ENCODE measurements around the gene NOVA2. TPM values are rescaled to one million over a fixed set of nuclear protein-coding genes. Genes with fewer than 3 reads are reported as not detected.

Gene NOVA2
- polyA plus RNA-seq, 1 experiment = 0.02 TPM

DNA sequence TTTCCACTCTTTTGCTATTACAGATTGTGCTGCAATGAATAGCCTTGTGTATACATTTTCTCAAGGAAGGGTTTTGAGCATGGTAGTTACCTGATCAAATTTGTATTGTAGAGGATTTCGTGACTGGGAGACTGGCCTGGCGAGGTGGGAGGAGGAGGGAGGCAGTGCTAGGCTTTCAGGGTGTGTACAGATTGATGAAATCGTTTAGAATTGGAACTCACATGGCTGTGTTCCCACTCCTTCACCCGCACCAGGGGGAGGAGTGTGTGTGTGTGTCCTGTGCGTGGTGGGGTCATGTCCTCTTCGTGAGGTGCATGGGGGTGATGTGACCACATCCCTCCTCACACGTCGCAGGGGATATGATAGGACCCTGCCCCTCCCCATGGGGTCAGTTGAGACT, 40.9 kb upstream of the NOVA2 start:
- H3K27ac ChIP-seq (ENCODE audit: low read depth, low read length) = no peak overlapping the region
- 0 out of 2 replicates have a peak overlapping the region, but pooled peaks have one; percentile 7 for H3K4me3 ChIP-seq (ENCODE audit: low read depth, low read length)
- TF ChIP-seq, protein P1, sequence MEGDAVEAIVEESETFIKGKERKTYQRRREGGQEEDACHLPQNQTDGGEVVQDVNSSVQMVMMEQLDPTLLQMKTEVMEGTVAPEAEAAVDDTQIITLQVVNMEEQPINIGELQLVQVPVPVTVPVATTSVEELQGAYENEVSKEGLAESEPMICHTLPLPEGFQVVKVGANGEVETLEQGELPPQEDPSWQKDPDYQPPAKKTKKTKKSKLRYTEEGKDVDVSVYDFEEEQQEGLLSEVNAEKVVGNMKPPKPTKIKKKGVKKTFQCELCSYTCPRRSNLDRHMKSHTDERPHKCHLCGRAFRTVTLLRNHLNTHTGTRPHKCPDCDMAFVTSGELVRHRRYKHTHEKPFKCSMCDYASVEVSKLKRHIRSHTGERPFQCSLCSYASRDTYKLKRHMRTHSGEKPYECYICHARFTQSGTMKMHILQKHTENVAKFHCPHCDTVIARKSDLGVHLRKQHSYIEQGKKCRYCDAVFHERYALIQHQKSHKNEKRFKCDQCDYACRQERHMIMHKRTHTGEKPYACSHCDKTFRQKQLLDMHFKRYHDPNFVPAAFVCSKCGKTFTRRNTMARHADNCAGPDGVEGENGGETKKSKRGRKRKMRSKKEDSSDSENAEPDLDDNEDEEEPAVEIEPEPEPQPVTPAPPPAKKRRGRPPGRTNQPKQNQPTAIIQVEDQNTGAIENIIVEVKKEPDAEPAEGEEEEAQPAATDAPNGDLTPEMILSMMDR (IDR thresholded peaks at IDR 0.05; ENCODE audit: low read depth, low read length) = no peak
- ChIA-PET CTCF (no interaction called here), POLR2A (no interaction called here)
- H3K9me3 ChIP-seq (ENCODE audit: control insufficient read depth, insufficient read depth, low read length) = no peaks in the 10 kb centered on the region; the same call in 1 of the 2 replicates
- no peak for DNase-seq (ENCODE audit: low read depth, low spot score)
- peaks cover 18% of the 10 kb centered on the region for H3K27me3 ChIP-seq (ENCODE audit: control insufficient read depth, insufficient read depth, low read length)

DNA sequence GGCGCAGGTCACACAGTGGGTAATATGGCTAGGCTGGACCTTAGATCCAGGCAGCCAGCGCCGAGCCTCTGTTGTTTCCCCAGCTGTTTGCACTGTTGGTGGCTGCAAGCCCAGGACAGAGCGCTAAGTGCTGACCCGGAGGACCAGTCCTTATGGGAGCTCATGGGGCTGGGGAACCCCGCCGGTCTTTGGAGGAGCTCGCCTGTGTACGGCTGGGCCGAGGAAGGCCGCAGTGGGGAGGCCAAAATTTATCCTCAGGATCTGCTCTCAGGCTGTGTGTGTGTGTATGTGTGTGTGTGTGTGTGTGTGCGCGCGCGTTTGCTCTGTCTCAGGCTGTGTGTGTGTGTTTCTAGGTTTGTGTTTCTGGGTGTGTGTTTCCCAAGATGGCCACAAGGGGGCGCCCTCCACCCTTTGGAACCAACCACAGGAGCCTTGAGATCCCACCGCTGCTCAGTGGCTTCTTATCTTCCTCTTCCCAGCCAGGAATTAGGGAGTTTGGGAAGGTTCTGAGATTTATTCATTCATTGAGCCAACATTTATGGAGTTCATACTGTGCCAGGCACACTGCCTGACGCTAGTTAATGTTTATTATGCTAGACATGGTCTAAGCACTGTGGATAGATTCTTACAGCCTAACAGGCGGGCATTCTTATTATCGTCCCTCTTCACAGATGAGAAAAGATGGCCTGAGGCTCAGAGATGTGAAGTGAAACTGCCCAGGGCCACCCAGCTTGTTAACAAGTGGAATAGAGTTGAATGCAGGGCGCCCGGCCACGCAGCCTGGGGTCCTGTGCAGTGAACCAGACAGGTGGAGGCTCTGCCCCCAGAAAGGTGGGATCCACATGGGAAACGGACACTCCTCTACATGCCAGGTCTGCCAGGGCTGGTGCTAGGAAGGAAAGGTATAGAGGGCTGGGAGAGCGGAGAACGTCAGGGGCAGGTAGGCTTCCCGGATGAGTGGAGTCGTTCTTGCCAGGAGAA, 36.2 kb upstream of the NOVA2 start:
- ChIA-PET CTCF (interaction anchor here (0.7 to 2.1 kb wide), 8 partner anchors 8 to 358 kb away, joined by 3 to 11 read pairs (median 4); partner anchors contain the start of gene CCDC61), POLR2A (interaction anchor here (0.6 kb wide), 2 partner anchors 146 to 831 kb away, joined by 3 to 6 read pairs; no protein-coding TSS in a partner anchor)
- peaks cover 6% of the 10 kb centered on the region for H3K27me3 ChIP-seq (ENCODE audit: control insufficient read depth, insufficient read depth, low read length)
- TF ChIP-seq, protein P1 (IDR thresholded peaks at IDR 0.05; ENCODE audit: low read depth, low read length) = peak; percentile 82
- DNase-seq (ENCODE audit: low read depth, low spot score) = no peak
- no peak overlapping the region for H3K4me3 ChIP-seq (ENCODE audit: low read depth, low read length)
- H3K27ac ChIP-seq (ENCODE audit: low read depth, low read length) = no peak overlapping the region
- no peaks in the 10 kb centered on the region for H3K9me3 ChIP-seq (ENCODE audit: control insufficient read depth, insufficient read depth, low read length)

DNA sequence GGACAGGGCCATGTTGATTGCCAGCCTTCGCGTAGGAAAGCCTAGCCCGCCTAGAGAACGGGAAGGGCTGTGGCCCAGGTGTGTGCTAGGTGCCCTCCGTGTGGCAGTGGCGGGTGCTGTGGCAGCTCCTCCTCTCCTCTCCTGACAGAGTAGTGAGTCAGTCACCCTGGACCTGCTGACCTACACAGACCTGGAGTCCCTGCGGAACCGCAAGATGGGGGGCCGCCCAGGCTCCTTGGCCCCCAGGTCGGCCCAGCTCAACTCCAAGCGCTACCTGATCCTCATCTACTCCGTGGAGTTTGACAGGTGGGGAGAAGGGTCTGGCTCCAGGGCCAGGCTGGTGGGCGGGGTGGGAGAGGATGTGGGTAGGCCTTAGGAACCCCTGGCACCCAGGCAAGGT, 32.7 kb upstream of the NOVA2 start:
- ChIA-PET CTCF (interaction anchor here (0.7 to 1.0 kb wide), 2 partner anchors 21 to 22 kb away, joined by 3 to 4 read pairs; no protein-coding TSS in a partner anchor), POLR2A (interaction anchor here (0.7 kb wide), 1 partner anchor 11 kb away, joined by 4 read pairs; the partner anchor contains the start of gene CCDC61)
- Histone ChIP-seq H3K9me3 (ENCODE audit: control insufficient read depth, insufficient read depth, low read length) (no peaks in the 10 kb centered on the region), H3K27me3 (ENCODE audit: control insufficient read depth, insufficient read depth, low read length) (no peaks in the 10 kb centered on the region), H3K4me3 (ENCODE audit: low read depth, low read length) (no peak overlapping the region), H3K27ac (ENCODE audit: low read depth, low read length) (no peak overlapping the region)
- TF ChIP-seq, protein P1 (IDR thresholded peaks at IDR 0.05; ENCODE audit: low read depth, low read length) = no peak
- no peak for DNase-seq (ENCODE audit: low read depth, low spot score)

DNA sequence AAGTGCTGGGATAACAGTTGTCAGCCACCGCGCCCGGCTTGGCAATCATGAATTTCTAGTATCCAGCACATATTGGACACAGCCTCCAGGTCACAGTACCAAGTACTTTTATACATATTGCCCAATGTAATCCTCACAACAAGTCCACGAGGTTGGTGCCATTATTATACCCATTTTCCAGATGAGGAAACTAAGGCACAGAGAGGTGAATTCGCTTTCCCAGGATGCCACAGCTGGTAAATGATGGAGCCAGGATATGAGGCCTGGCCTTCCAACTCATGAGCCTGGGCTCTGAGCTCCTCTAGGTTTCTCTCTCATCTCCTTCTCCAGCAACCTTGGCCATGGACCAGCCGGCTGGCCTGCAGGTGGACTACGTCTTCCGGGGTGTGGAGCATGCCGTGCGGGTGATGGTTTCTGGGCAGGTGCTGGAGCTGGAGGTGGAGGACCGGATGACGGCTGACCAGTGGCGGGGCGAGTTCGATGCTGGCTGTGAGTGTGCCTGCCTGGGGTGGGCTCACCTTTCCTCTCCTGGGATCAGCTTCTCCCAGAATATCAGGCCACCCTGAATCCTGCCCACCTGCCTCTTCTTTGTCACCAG, 29.1 kb upstream of the NOVA2 start:
- Histone ChIP-seq H3K27me3 (ENCODE audit: control insufficient read depth, insufficient read depth, low read length) (no peaks in the 10 kb centered on the region), H3K27ac (ENCODE audit: low read depth, low read length) (no peak overlapping the region), H3K9me3 (ENCODE audit: control insufficient read depth, insufficient read depth, low read length) (no peaks in the 10 kb centered on the region), H3K4me3 (ENCODE audit: low read depth, low read length) (no peak overlapping the region)
- POLR2A ChIA-PET = no interaction called here
- no peak for DNase-seq (ENCODE audit: low read depth, low spot score)
- TF ChIP-seq, protein P1 (IDR thresholded peaks at IDR 0.05; ENCODE audit: low read depth, low read length) = no peak
- CTCF ChIA-PET = interaction anchor here (0.7 to 1.4 kb wide), 3 partner anchors 8 to 85 kb away, joined by 3 to 6 read pairs (median 4); no protein-coding TSS in a partner anchor
